PC-3 (cell line): ENCODE data around the gene RABGGTA. TPM values are rescaled to one million over a fixed set of nuclear protein-coding genes. Genes with fewer than 3 reads are reported as not detected.

ENCODE experiments used
- ATAC-seq: fragments of 200-7000 bp; cut with Tn5 transposase; 2 replicates; pipeline ENCODE4 v1.9.1; 2020; ENCODE audit warnings: mild to moderate bottlenecking, moderate library complexity
- BruUV-seq: library from RNA; stranded (reverse); fragments of 400-500 nt; replicated peaks from 2 replicates; lab custom pipeline; 2021; lab: Mats Ljungman, UMichigan
- CTCF ChIA-PET: fragments of 300-600 bp; sonication (Branson Sonifier 250); formaldehyde crosslinking; loops from one replicate; lab custom pipeline; 2022; ENCODE audit warnings: antibody characterized with exemption; lab: Charles Lee
- POLR2A ChIA-PET: fragments of 300-600 bp; sonication (Branson Sonifier 250); formaldehyde crosslinking; loops from one replicate; lab custom pipeline; 2022; ENCODE audit warnings: antibody characterized with exemption; ENCODE audit not compliant: unreplicated experiment; lab: Charles Lee
- DNase-seq: peaks from one replicate; pipeline ENCODE4 v3.0.0-alpha.2; 2015
- H2AFZ ChIP-seq: fragments of 300-600 bp; sonication (generic); 2 replicates; pipeline ENCODE4 v1.6.0; 2016; ENCODE audit warnings: antibody characterized with exemption, low read length
- H3F3A ChIP-seq: fragments of 300-600 bp; sonication (generic); one replicate; pipeline ENCODE4 v1.6.0; 2017; ENCODE audit warnings: antibody characterized with exemption, low read length, control low read depth, mild to moderate bottlenecking; ENCODE audit not compliant: unreplicated experiment
- H3K27ac ChIP-seq: fragments of 300-600 bp; sonication (generic); 2 replicates; pipeline ENCODE4 v1.5.1; 2016; ENCODE audit warnings: mild to moderate bottlenecking, low read length
- H3K27me3 ChIP-seq: fragments of 300-600 bp; sonication (generic); 2 replicates; pipeline ENCODE4 v1.6.1; 2016; ENCODE audit warnings: low read length, mixed read lengths
- H3K36me3 ChIP-seq: fragments of 300-600 bp; sonication (generic); 2 replicates; pipeline ENCODE4 v1.6.1; 2016; ENCODE audit warnings: low read depth, mixed run types, low read length, mixed read lengths
- H3K4me1 ChIP-seq: fragments of 300-600 bp; sonication (generic); 2 replicates; pipeline ENCODE4 v1.5.1; 2016; ENCODE audit warnings: low read length; ENCODE audit not compliant: insufficient read depth
- H3K4me2 ChIP-seq: fragments of 300-600 bp; sonication (generic); 2 replicates; pipeline ENCODE4 v1.6.0; 2016; ENCODE audit warnings: low read length
- H3K4me3 ChIP-seq: fragments of 300-600 bp; sonication (generic); 2 replicates; pipeline ENCODE4 v1.5.1; 2016; ENCODE audit warnings: mild to moderate bottlenecking, low read length, mixed read lengths
- H3K79me2 ChIP-seq: fragments of 300-600 bp; sonication (generic); 2 replicates; pipeline ENCODE4 v1.6.1; 2017; ENCODE audit warnings: low read length, mixed read lengths
- H3K9ac ChIP-seq: fragments of 300-600 bp; sonication (generic); 2 replicates; pipeline ENCODE4 v1.6.0; 2016; ENCODE audit warnings: mild to moderate bottlenecking, low read length
- H3K9me2 ChIP-seq: fragments of 300-600 bp; sonication (generic); replicated peaks from 2 replicates; pipeline ENCODE4 v1.6.1; 2016; ENCODE audit warnings: mixed run types, low read length, mixed read lengths
- H3K9me3 ChIP-seq: fragments of 300-600 bp; sonication (generic); 2 replicates; pipeline ENCODE4 v1.6.1; 2016; ENCODE audit warnings: low read length, mixed read lengths
- H4K20me1 ChIP-seq: fragments of 300-600 bp; sonication (generic); 2 replicates; pipeline ENCODE4 v1.6.1; 2016; ENCODE audit warnings: low read length, mixed read lengths
- EZH2 ChIP-seq: fragments of 300-600 bp; sonication (generic); IDR thresholded peaks from one replicate; pipeline ENCODE4 v1.6.1; 2017; ENCODE audit warnings: antibody characterized with exemption, mild to moderate bottlenecking, low read length; ENCODE audit not compliant: unreplicated experiment
- EZH2phosphoT487 ChIP-seq: fragments of 300-600 bp; sonication (generic); IDR thresholded peaks from 2 replicates; pipeline ENCODE4 v1.6.1; 2018; ENCODE audit warnings: mild to moderate bottlenecking, antibody characterized with exemption, low read length, borderline replicate concordance
- intact Hi-C: fragments of 100-400 bp; cut with micrococcal nuclease; formaldehyde crosslinking; loops from 2 replicates; pipeline ENCODE4 v1.9.0; 2023
- total RNA-seq: library from RNA; depleted of rRNA; stranded (reverse); fragments of >200 nt; gene quantifications from 2 replicates; pipeline ENCODE4 v1.2.3, GENCODE V29; 2014
- TF ChIP-seq, protein P1 (sequence below): fragments of 300-600 bp; sonication (generic); conservative IDR thresholded peaks from 2 replicates; pipeline ENCODE4 v1.5.1; 2017; ENCODE audit warnings: antibody characterized with exemption, low read depth, mild to moderate bottlenecking, low read length

RABGGTA gene
- total RNA-seq, 1 experiment from 2014 or later = 39.2 TPM

DNA sequence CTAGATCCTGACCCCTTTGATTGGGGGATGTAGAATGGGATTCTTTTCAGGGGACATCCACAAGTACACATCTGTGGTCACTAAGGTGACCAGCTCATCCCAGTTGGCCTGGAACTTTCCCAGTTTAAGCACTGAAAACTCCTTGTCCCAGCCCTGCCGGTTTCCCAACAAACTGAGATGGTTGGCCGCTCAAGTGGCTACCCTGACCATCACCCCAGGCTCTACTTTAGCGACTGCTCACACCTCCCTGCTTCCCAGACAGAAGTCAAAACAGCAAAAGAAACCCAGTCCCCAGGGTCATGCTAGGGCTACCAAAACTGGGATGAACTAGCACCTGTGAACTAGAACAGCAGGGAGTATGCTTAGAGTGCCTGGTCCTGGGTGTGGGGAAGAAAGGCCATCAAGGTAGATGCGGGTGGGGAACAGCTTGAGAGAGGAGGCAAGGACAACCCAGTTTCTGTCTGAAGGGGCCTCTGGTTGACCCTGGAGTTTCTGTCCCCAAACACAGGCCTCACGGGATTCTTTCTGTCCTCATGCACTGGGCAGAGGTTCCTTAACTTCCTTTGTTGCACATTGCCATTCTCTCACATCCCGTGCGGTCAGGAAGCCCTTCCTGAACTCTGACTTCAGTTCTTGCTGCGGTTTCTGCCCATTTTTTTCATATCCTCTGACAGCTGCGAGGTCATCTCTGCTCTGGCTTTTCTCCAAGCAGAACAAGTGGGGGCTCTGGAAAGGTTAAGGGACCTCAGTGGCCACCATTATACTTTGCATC, 41.5 kb upstream of the RABGGTA start:
- Histone ChIP-seq H3K9ac (no peak overlapping the region), H3K9me2 (no peaks in the 10 kb centered on the region), H3K27me3 (no peaks in the 10 kb centered on the region), H3K4me1 (peaks cover 13% of the 10 kb centered on the region), H3K4me2 (no peak overlapping the region), H3K27ac (no peak overlapping the region), H2AFZ (no peak overlapping the region), H3K36me3 (peaks cover 12% of the 10 kb centered on the region; the same call in 1 of the 2 replicates), H3K4me3 (no peak overlapping the region), H3F3A (no peaks in the 10 kb centered on the region), H3K9me3 (no peaks in the 10 kb centered on the region), H3K79me2 (no peaks in the 10 kb centered on the region), H4K20me1 (no peaks in the 10 kb centered on the region)
- CTCF ChIA-PET = no interaction called here
- no peak for ATAC-seq
- no TSS peak for BruUV-seq
- POLR2A ChIA-PET = no interaction called here
- no peak for TF ChIP-seq EZH2
- no peak for TF ChIP-seq EZH2phosphoT487
- TF ChIP-seq, protein P1, sequence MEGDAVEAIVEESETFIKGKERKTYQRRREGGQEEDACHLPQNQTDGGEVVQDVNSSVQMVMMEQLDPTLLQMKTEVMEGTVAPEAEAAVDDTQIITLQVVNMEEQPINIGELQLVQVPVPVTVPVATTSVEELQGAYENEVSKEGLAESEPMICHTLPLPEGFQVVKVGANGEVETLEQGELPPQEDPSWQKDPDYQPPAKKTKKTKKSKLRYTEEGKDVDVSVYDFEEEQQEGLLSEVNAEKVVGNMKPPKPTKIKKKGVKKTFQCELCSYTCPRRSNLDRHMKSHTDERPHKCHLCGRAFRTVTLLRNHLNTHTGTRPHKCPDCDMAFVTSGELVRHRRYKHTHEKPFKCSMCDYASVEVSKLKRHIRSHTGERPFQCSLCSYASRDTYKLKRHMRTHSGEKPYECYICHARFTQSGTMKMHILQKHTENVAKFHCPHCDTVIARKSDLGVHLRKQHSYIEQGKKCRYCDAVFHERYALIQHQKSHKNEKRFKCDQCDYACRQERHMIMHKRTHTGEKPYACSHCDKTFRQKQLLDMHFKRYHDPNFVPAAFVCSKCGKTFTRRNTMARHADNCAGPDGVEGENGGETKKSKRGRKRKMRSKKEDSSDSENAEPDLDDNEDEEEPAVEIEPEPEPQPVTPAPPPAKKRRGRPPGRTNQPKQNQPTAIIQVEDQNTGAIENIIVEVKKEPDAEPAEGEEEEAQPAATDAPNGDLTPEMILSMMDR = no peak
- DNase-seq = no peak
- intact Hi-C loops = no loop called here

- no peaks in the 10 kb centered on the region for H3K79me2 ChIP-seq
- H3K27me3 ChIP-seq = no peaks in the 10 kb centered on the region
- no peak for TF ChIP-seq EZH2
- no peak for TF ChIP-seq EZH2phosphoT487
- TF ChIP-seq, protein P1 = no peak
- H3K27ac ChIP-seq = no peak overlapping the region
- no peaks in the 10 kb centered on the region for H4K20me1 ChIP-seq
- no peak overlapping the region for H3K9ac ChIP-seq
- DNase-seq (no peak), ATAC-seq (no peak)
- no peaks in the 10 kb centered on the region for H3K9me3 ChIP-seq
- peaks cover 14% of the 10 kb centered on the region for H3K4me1 ChIP-seq
- no peaks in the 10 kb centered on the region for H3K9me2 ChIP-seq
- ChIA-PET CTCF (no interaction called here), POLR2A (no interaction called here)
- H3K4me3 ChIP-seq = no peak overlapping the region
- H3K36me3 ChIP-seq = peaks cover 12% of the 10 kb centered on the region; the same call in 1 of the 2 replicates
- intact Hi-C loops = no loop called here
- BruUV-seq = no TSS peak
- no peaks in the 10 kb centered on the region for H3F3A ChIP-seq
- no peak overlapping the region for H2AFZ ChIP-seq
- no peak overlapping the region for H3K4me2 ChIP-seq
Observed at GRCh38 chr14:24311837-24312615, 40.6 kb upstream of the RABGGTA start.
